Esophagus squamous epithelium (tissue), 4 donors: ENCODE measurements around the gene TSPAN12.

Source experiments
- CTCF ChIP-seq, 6 experiments: fragments of 450-650 bp in 4 of 6; fragments of 200-600 bp in 2 of 6; sonication (generic) in 2 of 6; IDR thresholded peaks; one replicate each; pipeline ENCODE4 v1.5.1; 2016 to 2019; ENCODE audit warnings: antibody characterized with exemption in 6 of 6, mild to moderate bottlenecking in 4 of 6, moderate library complexity in 4 of 6
- POLR2A ChIP-seq, 4 donors: fragments of 450-650 bp; IDR thresholded peaks; one replicate each; pipeline ENCODE4 v1.6.1; 2017; ENCODE audit warnings: antibody characterized with exemption in 4 of 4, mild to moderate bottlenecking in 4 of 4, moderate library complexity in 3 of 4

- TF ChIP-seq CTCF (IDR thresholded peaks at IDR 0.05) (no peak), POLR2A (IDR thresholded peaks at IDR 0.05) (no peak)
Measured at GRCh38 chr7:120838281-120838682, 19.7 kb downstream of the TSPAN12 start.
